Fibroblast of lung (primary cell): ENCODE measurements around the gene SERGEF.

Experiments used
- CTCF ChIP-seq, 2 donors: IDR thresholded peaks in 1 of 2; conservative IDR thresholded peaks in 1 of 2; 1 replicate in 1 of 2; 2 replicates in 1 of 2; pipeline ENCODE4 v1.5.1; 2011 to 2012; ENCODE audit warnings: low read length in 2 of 2, control low read depth in 1 of 2, inconsistent platforms in 1 of 2, low read depth in 1 of 2, mild to moderate bottlenecking in 1 of 2
- EZH2 ChIP-seq: IDR thresholded peaks from 2 replicates; pipeline ENCODE4 v1.5.1; 2012; ENCODE audit warnings: low read length, control low read depth, mild to moderate bottlenecking; ENCODE audit errors: missing control alignments

- no peak for TF ChIP-seq CTCF (conservative IDR thresholded peaks at IDR 0.05 in 1 of 2, IDR thresholded peaks at IDR 0.05 in 1 of 2; ENCODE audit: low read depth in 1 of 2, low read length in 2 of 2)
- no peak for TF ChIP-seq EZH2
Measured at GRCh38 chr11:17790453-17790852, 222.4 kb downstream of the SERGEF start.
